HG02981 (cell line): ENCODE results near the gene EPYC.
"Not testable (repeated sequence)": the region's sequence is repeated elsewhere in the genome, so short reads cannot be mapped to it uniquely, and the experiment has no call there.

Source experiments
- ATAC-seq: cut with Tn5 transposase; IDR thresholded peaks from one replicate; pipeline ENCODE4 v1.9.1; 2021; ENCODE audit warnings: mild to moderate bottlenecking, moderate library complexity; ENCODE audit not compliant: unreplicated experiment

Gene EPYC

DNA sequence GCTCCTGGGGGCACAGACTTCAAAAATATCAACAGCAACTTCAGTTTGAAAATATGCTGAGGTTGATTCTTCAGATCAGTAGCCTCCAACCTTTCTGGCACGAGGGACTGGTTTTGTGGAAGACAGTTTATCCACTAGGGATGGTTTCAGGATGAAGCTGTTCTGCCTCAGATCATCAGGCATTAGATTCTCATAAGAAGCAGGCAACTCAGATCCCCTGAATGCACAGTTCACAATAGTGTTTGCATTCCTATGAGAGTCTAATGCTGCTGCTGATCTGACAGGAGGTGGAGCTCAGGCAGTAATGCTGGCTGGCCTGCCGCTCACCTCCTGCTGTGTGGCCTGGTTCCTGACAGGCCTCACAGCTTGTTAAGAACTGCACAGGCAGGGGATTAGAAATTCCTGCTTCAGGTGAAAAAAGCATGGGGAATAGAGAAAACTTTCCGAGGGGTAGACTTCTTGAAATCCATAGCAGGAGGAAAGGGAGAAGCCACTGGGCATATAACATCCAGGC, 12.8 kb downstream of the EPYC start:
- ATAC-seq = no peak

DNA sequence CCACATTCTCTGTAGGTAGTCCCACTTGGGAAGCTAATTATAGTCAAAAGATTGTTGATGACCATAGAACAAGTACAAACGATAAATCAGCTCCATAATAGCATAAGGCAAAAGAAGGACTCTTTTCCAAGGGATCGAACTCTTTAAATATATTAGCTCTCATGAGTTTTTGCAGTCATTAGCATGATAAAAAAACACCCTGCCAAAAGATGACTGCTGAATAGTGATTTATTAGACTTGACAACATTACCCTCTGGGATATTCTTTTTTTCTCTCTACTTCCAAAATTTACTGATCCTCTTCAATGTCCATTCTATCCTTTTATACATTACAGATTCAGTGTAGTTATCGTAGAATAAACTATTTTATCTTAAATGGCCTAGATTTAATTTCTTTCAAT, 14.2 kb downstream of the EPYC start:
- ATAC-seq = no peak

DNA sequence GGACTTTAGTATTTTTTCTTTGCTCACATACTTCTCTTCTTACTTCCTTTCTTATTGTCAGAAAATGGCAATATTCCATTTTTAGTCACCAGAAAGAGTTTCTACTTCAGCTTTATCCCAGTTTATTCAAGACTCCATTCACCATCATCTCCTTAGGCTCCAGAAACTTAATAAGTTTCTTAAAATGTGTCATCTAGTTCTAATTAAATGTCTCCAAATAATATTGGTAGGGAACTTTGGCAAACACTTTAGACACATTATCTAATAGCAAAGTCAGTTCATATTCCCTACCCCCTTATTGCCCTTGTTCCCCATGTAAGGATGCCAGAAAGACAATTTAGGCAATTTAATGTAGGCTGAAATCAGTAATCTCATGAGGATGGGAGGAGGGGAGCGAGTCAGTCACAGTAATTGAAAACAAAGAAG, 15.1 kb downstream of the EPYC start:
- ATAC-seq = no peak

DNA sequence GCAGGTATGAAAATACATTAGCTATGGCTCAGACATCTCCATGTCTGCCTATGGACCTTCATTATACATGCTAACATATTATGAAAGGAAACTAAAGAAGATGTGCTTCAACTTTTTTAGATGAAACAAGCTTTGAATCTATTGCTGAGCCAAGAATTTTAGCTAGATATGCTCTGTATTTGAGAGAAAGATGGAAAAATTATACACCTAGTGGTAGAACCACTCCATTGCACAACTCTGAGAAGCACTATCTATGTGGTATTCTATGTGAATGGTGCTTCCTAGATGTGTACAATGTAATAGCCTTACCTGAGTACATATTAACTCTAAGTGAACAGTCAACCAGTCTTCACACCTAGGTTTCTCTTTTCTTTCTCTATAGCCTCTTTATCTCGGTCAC, 17.3 kb downstream of the EPYC start:
- ATAC-seq = peak; percentile 80

DNA sequence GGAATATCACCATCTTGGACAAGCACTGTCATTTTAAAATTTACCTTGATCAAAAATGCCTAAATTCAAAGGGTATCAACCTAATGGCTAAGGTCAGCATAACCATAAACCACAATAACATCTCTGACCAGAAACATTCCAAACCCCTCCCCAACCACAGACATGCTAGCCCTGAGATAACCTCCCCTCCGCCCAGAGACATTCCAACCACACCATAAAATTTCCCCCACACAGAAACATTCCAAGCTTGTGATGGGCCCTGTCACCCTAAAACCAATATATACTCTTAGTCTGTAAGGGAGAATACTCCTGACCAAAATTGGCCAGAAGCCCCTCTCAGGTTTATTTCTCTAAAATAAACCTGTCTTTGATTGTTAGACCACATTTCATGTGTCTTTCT, 17.7 kb downstream of the EPYC start:
- ATAC-seq = no peak

DNA sequence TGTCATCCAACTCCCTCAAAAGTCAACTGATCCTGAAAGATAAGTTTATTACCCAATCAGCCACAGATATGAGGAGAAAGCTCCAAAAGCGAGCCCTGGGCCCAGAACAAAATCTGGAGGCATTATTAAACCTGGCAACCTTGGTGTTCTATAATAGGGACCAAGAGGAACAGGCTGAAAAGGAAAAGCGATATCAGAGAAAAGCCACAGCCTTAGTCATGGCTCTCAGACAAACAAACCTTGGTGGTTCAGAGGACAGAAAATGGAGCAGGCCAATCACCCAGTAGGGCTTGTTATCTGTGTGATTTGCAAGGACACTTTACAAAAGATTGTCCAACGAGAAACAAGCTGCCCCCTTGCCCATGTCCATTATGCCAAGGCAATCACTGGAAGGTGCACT, 19.4 kb downstream of the EPYC start:
- not testable (repeated sequence) for ATAC-seq

DNA sequence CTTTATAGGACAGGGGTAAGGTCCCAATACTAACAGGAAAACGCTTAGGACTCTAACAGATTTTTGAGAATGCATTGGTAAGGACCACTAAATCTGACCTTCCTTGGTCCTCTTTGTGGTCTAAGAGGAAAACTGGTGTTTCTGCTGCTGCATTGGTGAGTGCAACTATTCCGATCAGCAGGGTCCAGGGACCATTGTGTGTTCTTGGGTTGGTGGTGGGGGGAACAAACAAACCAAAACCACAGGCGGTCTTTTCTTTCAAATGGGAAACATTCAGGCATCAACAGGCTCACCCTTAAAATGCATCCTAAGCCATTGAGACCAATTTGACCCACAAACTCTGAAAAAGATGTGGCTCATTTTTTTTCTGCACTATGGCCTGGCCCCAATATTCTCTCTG, 20.7 kb downstream of the EPYC start:
- no peak for ATAC-seq

DNA sequence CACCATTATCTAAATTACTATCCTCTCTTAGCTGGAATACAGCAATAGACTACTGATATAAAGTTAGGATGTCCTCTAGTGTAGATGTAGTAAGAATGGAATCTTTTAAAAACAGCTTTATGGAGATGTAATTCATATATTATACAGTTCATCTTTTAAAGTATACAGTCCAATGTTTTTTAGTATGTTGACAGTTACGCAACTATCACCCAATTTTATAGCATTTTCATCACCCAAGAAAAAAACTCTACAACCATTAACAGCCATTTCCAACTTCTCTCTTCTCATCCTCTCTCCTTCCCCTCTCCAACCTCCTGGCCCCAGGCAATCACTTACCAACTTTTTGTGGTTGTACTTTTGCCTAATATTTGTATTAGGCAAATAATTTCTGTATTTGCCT, 22.6 kb downstream of the EPYC start:
- no peak for ATAC-seq

DNA sequence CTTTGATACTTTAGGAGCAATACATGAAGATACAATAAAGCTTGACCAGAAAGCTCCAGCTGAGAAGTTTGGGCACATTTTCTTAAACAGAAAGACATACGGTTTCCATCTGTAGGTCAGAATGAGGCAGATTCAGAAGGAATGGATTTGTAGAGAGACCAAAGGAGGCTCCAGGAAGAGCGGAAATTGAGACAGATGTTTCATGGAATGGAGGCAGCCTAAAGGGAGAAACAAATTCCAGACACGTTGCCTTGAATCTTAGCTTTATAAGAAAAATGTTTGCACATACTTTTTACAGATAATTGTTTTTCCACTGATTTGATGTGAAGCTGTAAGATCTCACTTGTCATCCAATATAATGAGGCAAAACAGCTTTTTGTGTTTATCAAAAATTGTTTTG, 24.8 kb downstream of the EPYC start:
- no peak for ATAC-seq

DNA sequence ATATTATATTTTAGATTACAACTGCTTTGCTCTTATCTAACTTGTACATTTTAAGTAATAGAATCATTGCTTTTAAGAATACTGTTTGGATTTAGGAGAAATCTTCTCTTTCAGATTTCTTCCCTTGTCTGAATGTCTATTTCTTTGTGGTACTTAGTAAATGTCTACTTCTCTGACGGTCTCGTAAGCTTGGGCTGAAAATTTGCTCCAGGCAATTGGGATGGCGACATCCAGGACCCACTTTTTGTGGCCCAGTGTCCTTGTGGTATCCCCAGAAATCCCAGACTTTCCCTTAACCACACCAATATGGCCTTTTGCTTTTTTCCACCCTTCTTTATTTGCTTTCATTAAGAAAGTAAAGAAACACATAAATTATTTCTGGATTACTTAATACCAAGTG, 25.8 kb downstream of the EPYC start:
- ATAC-seq = no peak

DNA sequence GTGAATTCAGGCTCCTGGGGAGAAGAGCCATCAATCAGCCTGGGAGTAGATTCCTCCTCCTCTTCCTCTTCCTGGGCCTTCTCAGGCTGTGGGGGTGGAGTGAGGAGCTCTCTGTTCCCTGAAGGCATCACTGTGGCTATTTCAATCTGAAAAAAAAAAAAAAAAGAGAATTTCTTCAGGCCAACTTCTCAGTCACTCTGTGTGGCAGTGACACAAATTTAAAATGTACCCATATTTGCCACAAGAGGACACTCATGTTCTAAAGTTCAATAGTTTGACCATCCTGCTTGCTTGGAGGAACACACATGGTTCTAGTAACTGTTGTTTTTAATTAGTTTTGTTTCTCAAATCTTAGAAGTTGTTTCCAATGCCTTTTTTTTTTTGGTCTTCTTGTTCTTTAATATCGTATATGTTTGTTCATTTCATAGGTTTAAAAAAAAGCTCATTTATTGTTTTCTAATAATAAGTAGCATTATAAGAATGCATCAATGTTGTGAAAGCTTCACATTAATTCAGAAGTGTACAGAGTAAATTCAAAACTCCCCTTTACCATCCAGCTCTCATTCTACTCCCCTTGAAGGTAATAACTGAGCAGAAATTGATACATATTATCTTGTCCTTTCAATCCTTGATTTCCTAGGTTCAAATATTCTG, 26.5 kb downstream of the EPYC start:
- peak; percentile 78 for ATAC-seq

DNA sequence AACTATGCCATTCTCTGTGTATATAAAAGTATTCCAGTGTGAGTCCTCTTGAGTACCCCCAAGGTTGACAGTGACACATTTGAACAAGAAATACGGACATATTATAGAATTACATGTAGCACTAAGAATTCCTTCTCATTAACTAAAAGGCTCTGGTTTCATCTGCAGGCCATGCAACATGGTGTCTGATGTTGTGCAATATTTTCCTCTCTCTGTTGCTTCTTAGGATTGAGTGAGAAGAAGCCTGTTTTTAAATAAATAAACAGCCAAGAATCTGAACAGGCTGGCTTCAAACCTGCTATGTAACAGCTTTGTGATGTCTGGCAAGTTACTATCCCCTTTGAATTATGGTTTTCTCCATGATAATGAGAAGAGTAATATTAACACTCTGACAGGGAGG, 27.5 kb downstream of the EPYC start:
- ATAC-seq = no peak

DNA sequence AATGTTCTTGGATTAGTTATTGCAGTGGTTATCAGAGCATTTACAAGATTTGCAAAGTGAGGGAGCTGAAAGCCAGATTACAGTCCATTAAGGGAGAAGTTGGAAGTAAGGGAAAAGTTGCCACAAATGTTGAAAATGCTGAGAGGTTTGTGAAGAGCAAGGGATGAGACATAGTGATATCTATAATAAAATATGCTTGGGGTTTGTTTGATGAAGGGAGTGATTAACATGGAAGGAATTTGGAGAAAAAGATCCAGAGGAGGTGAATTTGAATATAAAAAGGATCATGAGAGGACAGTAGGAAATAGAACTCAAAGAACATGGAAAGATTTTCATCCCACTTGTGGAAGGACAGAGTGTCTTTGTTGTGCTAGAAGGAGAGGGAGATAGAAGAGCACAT, 30.5 kb downstream of the EPYC start:
- ATAC-seq = no peak

DNA sequence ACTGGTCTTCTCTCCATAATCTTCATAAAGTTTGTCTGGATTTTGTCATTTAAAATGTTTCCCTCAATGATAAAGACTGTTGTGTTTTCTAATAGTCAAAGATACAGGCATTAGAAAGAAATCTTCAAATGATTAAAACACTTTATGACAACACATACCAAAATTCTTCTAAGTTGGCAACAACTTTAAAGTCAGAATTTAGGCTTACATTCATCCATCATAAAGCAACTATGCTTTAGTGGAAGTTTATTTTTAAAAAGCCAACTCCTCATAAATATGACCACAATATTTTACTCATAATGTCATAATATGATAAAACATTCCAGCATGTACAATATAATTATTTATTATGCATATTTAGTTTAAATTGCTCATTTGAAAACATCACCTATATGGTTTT, 32.5 kb downstream of the EPYC start:
- ATAC-seq = no peak

DNA sequence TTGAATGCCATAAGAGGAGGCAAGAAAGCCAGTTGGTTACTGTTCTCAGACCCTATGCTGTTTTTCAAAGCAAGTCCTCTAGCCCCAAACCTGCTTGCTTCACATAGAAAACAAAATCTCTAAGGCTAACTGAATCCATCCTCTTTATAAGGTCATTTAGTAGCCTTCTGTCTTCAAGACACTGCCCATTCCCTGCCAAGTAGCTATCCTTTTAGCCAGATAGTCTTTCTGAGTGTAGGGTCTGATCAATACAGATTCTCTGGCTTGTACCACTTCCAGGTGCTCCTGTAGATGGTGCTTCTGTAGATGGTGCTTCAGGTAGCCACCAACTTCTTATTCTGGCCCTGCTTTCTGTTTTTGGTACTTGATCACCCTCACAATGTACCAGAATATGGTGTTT, 33.9 kb downstream of the EPYC start:
- no peak for ATAC-seq

DNA sequence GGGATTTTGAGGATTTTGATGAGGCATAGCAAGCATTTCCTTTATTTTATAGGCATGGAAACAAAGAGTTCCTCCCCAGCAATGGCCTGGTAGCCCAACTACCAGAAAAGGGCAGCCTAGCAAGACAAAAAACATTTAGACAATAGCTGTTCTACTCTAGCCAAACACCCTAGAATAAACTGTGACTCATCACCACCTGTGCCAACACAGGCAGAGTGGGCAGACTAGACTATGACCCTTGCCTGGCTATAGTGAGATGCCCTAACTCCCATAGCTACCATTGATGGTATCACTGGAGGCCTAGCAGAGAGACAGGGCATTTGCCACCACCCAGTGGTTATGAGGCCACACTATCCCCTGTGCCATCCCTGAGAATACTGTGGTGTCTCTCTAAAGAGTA, 34.3 kb downstream of the EPYC start:
- ATAC-seq = no peak

DNA sequence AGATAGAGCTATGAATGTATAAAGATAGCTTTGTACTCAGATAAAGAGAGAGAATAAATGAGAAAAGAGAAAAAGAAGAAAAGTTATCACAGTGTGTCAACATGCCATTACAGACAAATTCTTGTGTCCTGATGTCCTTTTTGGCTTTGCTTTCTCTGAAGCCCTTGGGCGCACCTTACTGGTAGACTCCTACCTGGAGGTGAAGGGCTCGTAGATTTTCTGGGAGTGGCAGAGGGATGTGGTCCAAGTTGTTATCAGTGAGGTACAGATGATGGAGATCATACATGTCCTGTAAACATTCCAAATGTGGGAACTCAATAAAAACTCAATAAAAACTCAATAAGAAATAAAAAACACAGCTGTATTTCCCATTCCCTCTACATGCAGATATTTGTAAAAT, 34.9 kb downstream of the EPYC start:
- ATAC-seq = no peak

DNA sequence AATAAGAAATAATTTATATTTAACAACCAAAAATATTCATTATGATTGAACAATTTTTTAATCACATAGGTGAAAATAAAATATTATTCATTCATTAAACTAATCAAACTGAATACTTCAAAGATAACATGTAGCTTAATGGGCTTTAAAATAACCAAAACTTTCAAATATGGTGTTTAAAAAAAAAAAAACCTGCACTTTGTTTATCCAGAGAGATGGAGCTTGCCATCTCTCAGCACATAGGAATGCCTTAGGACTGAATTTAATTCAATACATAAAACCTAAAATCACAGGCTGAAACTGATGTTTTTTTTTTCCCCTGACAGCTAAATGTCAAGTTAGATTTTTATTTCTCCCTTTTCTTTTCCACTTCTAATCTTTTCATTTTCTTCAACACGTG, 35.4 kb downstream of the EPYC start:
- no peak for ATAC-seq

DNA sequence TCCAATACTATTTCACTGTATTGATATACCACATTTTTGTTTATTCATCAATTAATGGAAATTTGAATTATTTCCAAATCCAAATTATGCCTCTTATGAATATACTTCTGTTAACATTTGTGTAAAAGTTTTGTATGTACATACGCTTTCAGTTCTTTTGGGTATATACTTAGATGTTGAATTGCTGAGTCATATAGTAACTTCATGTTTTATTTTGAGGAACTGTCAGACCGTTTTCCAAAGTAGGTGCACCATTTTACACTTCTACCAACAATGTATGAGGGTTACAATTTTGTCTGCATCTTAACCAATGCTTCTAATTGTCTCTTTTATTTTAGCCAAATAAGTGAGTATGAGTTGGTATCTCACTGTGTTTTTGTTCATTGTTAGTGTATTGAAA, 39.6 kb downstream of the EPYC start:
- no peak for ATAC-seq

DNA sequence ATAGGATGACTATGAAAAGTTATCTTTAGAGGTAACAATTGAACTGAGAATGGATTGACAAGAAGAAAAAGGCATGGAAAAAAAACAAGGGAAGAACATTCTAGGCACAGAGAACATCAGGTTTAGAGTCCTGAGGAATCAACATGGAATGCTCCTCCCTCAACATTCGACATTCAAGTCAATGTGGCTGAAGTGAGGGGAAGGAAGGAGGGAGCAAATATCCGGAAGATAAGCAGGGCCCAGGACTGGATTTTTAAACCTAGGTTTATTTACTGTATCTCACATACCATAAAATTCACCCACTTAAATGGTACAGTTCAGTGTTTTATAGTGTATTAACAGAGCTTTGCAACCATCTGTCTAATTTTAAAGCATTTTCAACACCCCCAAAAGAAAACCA, 40.2 kb downstream of the EPYC start:
- no peak for ATAC-seq

DNA sequence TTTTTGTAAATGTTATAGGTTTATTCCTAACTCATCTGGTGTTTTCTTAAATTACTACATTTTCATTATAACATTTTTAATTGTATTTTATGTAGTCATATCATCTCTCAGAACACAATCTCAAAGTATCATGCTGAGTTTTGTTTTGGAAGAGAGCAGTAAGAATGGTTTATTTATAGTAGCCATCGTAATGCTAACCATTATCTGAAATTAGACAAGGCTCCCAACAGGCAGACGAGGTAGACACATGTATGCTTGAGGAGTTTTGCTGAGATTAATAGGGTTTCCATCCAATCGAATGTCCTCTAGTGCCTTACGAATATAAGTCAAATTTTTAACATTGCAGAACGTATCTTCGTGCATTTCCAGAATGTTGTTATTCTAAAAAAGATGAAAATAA, 40.8 kb downstream of the EPYC start:
- no peak for ATAC-seq

DNA sequence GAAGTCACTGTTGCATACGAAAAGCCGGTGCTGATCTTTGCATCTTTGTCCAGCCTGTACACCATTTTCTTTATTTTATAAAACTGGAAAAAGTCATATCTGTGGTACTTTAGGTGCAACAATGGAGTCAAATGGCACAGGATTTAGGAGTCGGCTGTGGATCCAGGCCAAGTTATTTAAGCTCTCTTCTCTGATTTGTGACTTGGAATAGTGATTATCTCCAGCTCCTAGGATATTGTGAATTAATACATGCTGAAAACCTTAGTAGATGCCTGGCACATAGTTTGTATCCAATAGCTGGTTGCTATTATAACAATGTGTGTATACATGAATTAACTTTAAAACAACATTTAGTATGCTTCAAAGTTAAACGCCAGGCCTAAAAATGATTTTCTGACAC, 43.6 kb downstream of the EPYC start:
- no peak for ATAC-seq

DNA sequence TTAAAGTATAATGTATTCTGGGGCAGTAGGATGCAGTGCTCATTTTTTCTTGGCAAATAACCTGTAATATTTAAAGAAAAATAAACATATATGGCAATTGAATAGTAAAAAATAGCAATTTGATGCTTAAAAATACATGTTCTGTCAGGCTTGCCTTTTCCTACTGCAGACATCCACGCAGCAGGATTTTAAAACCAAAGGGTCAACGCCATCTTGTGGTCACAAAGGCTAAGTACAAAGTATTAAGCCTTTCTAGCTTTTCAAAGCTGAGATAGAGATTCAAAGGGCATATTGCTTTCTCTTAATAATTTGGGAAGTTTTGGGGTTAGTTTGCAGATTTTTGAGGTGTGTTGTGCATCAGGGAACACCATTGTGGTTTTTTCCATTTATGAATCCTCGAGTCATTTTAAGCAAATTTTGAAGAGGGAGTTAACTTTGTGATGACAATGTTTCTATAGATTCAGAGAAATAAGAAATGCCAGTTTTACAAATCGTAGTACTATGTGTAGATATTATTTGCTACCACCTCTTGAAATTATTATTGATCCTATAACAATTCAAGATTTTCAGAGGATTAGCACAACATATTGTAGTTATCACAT, 45.1 kb downstream of the EPYC start:
- peak; percentile 84 for ATAC-seq
